Measurements from ENCODE around the gene ETV3.
A peak's percentile ranks its signal among the peaks of the same experiment; 100 is the strongest.
"Not testable (repeated sequence)": the region's sequence is repeated elsewhere in the genome, so short reads cannot be mapped to it uniquely, and the experiment has no call there.

ETV3 gene

DNA sequence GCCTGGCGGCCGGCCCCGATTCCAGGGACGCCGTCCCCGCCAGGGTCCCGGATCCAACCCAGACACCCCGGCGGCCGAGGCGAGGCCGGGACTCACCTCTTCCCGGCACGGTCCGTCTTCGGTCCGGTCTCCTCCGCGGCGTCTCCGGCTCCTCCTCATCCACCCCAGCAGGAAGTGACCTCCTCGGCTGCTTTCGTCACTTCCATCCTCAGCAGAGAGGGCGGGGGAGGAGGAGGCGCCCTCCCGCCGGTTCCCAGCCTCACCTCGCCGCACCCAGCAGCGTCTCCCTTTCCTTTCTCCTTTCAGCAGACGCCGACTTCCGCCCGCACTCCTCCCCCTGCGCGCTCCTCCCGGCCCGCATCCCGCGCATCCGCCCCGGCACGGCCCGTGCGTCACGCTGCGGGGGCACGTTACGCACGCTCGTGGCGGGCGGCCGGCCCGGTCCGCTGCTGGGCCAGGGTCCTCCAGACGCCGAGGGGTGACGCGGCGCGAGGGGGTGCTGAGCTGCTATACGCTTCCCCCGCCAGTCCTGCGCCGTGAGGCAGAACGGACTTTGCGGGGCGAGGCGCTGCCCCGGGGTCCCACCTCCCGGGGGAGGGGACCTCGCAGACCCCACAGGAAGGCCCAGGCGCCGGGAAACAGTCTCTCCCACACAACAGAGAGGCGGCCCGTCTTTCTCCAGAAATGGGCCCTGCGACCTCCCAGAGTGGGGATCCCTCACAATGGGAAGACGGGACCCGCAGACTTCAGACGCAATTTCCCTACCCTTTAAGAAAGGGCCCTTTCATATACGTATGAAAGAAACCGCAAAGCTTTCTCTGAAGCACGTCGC is at the start of gene ETV3:
ETV3 (minus strand) TSS at position 176 of the 832 bp plus-strand sequence. CDS start 2,043 bp downstream, outside the sequence.
- peak; percentile 58 to 64 for DNase-seq (ENCODE audit: low read depth in 2 of 2)

DNA sequence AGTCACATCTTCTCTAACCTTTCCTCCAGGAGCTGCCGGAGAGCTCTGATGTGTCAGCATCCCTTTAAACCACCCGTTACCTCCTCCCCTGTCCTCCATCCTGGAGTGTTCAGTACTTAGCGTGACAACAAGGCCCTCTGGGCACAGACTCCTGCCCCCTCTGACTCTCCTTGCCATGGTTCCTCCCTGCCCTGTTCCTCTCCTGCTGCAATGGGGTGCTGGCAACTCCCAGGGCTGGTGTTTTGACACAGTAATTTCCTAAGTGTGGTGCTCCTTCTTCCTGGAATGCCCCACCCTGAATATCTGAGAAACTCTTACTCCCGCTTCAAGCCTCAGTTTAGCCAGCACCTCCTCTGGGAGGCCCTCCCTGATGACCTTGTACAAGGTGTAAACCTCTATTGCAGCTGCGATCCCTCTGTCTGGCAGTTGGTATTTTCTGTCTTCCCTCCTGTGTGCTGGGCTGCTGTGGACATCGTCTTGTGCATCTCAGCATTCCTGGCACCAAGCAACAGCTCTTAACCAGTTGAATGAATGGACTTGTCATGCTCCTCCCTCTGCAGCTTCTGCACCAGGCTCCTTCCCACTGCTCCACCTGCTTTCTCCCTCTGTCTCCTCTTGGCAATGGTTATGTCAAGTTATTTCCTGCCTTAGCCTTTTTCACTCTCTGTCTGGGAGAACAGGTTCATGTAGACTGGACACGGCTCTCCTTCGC is 48.2 kb upstream of the ETV3 start:
- DNase-seq (ENCODE audit: low read depth in 2 of 2) = no peak

DNA sequence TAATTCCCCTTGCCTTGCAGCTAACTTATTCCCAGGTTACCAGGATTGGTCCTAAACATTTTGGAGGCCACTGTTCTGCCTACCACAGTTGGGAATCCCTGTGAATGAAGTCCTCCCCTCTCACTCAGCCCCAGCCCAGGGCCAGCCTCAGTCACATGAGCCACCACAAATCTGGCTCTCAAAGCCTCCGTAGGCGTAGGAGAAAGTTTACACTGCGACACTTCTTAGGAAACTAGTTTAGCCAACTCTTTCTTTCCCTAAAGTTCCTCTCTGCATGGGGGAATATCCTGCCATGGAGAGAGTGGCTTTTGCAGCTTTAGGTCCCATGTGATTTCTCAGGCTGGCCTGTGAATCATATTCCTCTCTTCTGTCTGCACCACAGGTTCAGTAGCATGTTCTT is 45.7 kb upstream of the ETV3 start:
- no peak for DNase-seq (ENCODE audit: low read depth in 2 of 2)

DNA sequence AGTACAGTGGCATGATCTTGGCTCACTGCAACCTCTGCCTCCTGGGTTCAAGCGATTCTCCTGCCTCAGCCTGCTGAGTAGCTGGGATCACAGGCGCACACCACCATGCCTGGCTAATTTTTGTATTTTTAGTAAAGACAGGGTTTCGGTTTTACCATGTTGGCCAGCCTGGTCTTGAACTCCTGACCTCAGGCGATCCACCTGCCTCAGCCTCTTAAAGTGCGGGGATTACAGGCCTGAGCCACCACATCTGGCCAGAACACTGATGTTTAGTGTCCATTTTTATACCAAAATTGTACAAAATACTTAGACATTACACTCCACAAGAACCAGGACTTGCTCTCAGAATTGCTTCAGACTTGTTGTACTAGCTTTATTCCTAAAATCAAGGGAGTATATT is 44.2 kb upstream of the ETV3 start:
- DNase-seq (ENCODE audit: low read depth in 2 of 2) = not testable (repeated sequence)

DNA sequence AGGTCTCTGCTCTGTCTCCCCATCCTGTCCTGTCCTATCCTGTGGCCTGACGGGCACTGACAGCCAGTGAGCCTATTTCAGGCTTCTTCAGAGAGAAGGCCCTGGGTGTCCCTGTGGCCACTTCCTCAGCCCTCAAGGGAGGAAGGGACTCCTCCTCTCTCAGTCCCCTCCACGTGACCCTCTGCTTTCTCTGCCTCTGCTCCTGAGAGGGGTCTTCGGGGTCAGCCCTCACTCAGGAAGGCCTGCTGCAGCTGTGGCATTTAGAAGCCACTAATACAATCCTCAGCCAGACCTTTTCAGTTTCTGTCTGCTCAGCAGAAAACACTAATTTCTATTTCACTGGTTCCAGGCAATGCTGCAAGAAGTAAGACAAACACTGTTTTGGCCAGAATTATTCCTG is 43.6 kb upstream of the ETV3 start:
- no peak for DNase-seq (ENCODE audit: low read depth in 2 of 2)

DNA sequence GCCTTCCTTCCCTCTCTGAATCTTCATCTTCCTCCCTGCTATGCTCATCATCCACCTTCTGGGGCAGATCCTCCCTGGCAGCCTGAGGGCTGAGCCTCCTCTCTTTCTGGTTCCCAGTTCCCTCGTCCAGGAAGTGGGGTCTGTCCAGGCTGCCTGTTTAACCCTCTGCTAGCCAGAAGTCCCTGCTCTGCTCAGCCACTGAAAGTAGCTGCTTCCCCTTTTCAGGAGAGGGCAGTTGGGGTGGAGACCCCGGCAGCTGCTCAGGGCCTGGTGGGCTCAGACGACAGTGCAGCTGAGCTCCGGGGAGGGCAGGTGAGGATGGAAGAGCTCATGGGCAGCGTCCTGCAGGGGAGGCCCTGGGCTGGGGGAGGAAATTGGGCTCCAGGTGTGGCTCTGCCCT is 43.1 kb upstream of the ETV3 start:
- no peak for DNase-seq (ENCODE audit: low read depth in 2 of 2)

DNA sequence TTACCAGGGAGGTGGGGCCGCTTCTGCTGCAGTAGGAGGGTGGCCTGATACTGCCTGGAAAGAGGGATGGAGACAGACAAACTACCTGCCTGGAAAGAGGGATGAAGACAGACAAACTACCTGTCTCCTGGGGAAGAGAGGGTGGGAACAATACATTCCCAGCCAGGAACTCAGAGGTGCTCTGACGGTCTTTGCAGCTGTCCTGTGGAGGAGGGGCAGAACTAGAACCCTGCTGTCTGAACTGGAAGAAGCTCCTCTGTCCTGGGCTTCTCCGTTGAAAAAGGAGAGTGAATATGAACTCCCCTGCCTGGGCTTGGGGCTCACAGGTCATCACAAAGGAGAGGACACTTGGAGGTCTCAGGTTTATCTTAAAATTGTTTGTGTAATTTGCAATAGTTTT is 40.3 kb upstream of the ETV3 start:
- DNase-seq (ENCODE audit: low read depth in 2 of 2) = no peak

DNA sequence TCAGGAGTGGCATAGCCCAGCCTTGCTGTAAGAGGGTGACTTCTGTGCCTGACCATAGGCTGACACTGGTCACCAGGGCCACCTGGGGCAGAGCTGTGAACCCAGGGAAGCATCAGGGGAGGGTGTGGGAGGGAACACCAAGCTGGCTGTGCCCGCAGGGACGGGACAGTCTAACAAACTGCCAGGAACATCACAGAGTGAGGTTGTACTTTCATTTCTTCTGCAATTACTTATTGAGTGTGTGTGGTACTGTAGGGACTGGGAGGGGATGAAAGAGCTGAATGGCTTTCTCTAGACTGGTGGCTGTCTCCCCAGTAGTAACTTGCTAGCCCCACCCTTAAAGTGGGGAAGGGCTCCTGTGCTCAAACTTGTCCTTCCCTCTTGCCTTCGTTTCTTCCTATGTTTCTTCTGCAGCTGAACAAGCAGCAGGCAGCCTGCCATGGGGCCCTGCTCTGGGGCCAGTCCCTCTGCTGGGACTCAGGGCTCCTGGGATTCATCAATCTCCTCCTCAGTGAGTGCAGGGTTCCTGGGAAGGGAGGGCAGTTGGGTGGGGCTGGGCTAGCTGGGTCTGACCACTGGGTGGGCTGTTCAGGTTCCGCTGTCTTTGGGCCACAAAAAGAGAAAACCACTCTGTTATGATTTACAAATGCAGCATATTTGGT is 39.7 kb upstream of the ETV3 start:
- DNase-seq (ENCODE audit: low read depth in 2 of 2) = no peak

DNA sequence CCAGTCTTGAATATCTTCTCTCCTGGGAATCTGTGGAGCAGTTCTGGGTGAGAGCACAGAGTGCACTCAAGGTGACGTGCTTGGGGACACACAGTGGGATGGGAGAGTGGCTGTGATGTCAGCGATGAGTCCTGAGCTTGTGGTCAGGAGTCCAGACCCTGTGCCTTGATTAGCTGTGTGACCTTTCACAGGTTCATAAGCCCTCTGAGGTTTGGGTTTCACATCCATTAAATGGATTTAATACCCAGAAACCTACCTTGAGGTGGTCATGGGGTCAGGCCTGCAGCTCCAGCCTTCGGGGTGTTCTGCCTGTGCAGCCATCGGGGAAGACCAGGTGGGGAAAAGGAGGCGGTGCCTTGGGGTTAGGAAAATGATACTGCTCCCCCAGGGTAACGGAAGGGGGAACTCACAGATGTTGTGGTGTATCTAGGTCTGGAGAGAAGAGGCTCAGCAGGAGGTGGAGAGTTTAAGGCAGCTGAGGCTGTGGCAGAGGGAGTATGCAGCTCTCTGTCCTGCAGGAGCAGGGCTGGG is 38.5 kb upstream of the ETV3 start:
- DNase-seq (ENCODE audit: low read depth in 2 of 2) = no peak

DNA sequence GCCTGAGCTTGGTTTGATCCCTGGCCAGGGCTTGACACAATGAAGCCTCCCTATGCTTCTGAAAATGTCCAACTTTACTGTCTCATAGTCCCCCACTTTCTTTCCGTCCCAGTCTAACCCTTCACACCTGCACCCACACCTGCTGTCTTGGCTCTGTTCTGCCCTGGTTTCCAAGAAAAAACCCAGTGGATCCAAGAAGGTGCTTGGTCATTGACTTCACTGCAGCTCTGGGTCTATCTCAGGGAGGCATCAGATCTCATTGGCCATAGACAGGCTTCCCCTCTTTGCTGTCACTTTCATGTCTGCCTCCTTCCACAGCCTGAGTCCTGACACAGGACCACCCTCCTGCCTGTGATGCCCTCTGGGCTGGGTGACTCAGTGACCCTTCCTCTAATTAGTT is 37.8 kb upstream of the ETV3 start:
- DNase-seq (ENCODE audit: low read depth in 2 of 2) = no peak

DNA sequence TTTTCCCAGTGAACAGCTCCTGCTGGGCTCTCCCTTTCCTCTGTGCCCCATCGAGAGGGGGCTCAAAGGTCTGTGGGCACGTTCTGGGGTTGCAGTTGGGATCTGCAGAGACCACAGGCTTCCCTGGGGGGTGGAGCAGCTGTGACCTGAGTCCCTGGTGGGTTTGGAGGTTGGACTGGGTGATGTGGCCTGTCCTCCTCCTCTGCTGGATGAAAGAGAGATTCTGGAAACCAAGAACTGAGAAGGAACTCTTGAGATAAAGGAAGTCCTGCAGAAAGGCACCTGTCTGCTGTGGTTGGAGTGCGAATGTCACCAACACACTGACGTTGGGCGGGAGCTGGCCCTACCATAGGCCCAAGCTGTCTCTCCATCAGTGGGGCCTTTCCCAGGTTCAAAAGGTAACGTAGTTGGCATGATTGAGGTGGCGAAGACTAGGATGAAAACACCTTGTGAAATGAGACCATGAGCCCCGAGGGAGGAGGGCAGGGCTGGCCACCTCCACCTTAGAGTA is 35.8 kb upstream of the ETV3 start:
- DNase-seq (ENCODE audit: low read depth in 2 of 2) = no peak

DNA sequence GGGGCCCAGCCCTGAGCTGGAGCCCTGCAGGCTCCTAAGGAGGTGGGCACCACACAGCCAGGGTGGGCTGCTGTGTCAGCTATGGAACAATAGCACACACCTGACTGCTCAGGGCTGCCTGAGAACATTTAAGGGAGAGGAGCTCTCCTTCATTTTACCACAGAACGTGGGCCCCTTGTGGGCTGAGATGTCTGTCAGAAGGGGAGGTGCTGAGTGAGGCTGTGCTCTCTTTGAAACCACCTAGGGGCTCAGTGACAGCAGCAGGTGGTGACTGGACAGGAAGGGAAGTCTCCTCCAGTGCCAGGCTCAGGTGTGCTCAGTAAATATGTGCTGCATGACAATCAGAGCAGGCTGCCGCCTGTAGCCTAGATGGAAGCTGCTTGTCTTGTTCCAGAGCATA is 35.0 kb upstream of the ETV3 start:
- not testable (repeated sequence) for DNase-seq (ENCODE audit: low read depth in 2 of 2)

DNA sequence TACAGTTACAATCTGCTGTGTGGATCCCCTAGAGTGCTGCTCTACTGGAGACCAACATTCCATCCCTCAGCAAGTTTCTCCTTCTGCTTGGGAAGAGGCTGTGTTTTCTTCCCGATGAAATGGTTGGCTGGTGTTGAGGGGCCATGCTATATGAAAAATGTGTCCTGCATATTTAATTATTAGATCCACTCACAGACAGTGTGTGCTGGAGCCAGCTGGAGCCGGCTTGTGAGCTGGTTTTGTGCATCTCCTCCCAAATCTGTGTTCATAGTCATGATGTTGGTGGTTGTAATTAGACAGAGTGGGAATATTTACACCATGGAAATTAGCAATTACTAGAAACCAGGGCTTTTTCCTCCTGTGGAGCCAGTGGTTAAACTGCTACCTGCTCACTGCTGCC is 34.4 kb upstream of the ETV3 start:
- DNase-seq (ENCODE audit: low read depth in 2 of 2) = not testable (repeated sequence)

DNA sequence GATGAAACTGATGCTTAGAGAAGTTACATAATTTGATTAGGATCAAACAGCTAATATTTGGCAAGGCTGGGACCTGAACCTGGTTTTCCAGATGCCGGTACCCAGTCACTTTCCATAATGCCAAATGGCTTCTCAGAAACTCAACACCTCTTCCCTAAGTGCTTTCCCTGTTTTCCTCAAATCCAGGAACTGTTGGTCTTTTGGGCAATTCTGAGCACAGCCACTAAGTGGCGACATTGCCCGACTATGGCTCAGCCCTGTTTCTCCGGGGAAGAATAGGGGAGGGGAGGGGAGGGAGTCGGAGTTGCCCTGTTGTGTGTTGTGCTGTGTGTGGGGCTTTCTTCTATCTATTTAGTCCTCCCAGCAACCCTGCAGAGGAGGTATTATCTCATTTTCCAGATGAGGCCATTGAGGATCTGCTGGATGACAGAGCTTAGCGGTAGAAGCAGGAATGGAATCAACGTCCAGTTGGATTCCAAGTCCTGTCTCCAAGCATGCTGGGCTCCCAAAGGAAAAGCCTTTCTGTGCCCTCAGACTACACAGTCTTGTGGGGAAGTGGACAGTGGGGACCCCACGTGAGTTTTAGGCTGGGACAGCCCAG is 33.8 kb upstream of the ETV3 start:
- not testable (repeated sequence) for DNase-seq (ENCODE audit: low read depth in 2 of 2)

DNA sequence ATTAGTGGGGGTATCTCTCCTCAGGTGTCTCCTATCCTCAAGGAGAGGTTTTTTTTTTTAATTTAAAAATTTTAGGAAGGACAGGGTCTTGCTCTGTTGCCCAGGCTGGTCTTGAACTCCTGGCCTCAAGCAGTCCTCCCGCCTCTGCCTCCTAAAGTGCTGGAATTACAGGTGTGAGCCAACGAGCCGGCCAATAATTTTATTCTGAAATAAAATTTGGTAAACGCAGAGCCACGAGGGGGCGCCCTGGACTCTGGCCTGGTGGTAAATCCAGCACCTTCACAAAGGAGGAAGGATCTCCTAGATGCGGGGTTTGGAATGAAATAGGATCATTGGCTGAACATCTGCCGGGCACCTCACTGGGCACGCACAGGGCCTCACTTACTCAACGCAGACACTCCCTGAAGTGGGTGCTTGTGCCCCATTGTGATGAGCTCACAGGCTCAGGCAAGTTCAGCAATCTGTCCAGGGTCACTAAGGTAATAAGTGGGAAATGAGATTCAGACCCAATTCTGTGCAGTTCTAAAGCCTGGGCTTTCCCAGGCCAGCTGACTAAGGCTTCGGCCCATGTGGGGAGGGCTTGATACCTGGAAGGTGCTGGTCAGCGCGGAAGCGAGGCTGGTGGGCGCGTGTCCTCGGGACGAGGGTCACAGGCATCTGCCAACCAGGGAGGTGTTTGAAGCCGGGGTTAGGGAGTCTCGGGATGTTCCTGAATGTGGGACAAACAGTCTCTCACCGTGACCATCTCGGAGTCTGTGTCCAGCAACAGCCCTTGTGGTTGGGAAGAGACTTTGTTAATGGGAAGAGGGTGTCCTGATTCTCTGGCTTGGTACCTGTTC is 32.7 kb upstream of the ETV3 start:
- peak in 1 of 2 donors; percentile 13 for DNase-seq (ENCODE audit: low read depth in 2 of 2)

DNA sequence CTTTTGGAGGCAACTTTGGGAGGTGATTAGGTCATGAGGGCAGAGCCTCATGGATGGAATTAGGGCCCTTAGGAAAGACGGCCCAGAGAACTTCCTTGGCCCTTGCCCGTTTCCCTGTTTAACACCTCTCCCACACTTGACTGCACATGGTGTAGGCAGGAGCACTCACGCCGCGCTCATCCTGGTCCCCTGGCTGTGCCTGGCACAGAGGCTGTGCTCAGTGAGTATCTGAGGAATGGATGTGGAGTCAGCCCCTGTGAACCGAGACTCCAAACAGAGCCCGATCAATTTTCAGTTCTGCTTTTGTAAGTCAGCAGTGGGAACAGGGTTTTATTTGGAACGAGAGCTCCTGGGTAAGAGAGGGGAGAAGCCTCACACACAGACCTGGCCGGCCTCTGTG is 29.8 kb upstream of the ETV3 start:
- no peak for DNase-seq (ENCODE audit: low read depth in 2 of 2)

DNA sequence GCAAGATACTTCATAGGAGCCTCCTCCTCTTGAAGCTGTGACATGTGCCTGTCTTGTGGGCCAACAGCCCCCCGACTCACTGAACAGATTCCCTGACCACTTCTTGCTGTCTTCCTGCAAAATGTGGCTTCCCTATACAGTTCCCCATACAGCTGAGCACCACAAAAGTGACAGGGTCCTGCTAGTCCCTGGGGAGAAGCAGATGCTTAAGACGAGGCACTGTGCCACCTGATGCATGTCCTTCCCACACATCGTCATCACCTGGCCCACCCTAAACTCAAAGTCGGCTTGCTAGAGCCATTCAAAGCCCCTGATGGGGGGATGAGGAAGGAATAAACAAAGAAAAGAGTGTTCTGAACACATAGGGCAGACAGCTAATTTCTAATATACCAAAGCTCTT is 29.2 kb upstream of the ETV3 start:
- DNase-seq (ENCODE audit: low read depth in 2 of 2) = no peak

DNA sequence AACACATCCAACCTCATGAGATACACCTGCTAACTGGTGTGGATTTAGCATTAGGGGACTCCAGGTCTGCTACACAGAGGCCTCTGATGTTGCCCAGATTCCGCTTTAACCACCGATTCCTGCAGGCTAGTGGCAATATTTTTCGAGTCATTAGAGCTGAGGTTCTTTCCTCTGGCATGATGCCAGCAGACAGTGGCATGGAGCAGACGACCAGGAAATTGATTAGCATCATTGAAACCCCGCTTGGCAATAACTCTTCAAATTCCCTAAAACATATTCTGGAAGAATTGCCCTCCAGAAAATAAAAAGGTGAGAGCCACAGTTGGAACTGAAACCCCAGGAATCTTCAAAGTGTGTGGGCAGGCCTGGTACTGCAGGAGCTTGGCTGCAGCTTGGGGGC is 28.4 kb upstream of the ETV3 start:
- DNase-seq (ENCODE audit: low read depth in 2 of 2) = no peak

DNA sequence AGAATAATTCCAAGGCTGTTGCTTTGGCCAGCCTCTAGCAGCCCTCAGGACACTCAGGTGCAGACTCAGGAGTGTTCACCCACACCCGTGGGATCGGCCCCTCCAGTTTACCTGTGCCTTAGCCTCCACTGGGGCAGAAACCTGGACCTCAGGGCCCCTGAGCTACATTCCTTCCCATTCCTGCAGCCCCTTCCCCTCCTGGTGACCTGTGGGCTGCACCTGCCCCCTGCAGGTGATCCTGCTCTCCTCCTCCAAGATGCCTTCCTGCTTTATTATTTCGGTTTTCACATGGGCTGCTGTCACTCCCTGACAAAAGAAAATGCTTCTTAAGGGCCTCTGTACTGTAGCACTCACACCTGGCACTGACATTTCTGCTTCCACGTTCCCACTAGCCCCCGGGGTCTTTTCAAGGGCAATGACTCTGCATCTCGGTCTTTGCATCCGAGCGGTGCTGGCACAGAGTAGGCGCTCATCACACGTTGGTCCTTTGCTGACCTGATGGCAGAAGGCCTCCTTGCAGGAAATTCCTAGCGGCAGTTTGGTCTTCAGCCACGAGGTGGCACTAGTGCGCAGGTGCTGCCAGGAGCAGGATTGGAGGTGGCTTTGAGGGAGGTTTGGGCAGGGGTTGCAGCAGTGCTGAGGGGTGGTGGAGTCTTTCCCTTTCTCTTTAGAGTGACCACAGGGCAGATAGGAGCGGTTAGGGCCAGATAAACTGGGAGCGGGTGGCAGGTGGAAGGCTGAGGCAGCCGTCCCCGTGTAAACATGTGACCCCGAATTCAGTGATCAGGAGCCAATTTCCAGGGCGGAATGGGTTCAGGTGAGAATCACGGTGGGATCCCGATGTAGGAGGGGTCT is 25.3 kb upstream of the ETV3 start:
- peak; percentile 48 to 53 for DNase-seq (ENCODE audit: low read depth in 2 of 2)

DNA sequence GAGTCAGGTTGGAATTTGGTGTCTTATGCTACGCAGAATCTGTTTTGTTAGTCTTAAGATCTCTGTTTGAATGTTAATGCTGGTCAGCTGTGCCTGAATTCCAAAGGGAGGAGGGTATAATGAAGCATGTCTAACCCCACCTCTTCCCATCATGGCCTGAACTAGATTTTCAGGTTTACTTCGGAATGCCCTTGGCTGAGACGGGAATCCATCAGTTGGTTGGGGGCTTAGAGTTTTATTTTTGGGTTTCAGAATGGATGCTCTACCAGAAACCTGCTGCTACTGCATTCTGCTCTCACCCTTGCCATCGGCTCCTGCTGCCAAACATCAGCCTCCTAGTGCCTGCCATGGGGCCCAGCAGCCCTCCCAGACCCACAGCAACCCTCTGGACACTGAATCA is 24.1 kb upstream of the ETV3 start:
- no peak for DNase-seq (ENCODE audit: low read depth in 2 of 2)

All from stimulated activated CD8-positive, alpha-beta memory T cell treated with anti-CD3 and anti-CD28 coated beads, Interleukin-7, amount 100 ng/mL, for 1 hour (primary cell).